SK-N-SH treated with all-trans-retinoic acid at 6 μM for 48 hours (cell line): ENCODE data around the gene LTBP1.

Experiments
- ATAC-seq: fragments of 200-7000 bp; cut with Tn5 transposase; 3 replicates; pipeline ENCODE4 v1.9.1; 2020; ENCODE audit warnings: mild to moderate bottlenecking, moderate library complexity
- ARNTL ChIP-seq: fragments of 450-650 bp; formaldehyde crosslinking; IDR thresholded peaks from 2 replicates; pipeline ENCODE4 v1.5.0; 2020; ENCODE audit warnings: low read depth, mild to moderate bottlenecking, moderate library complexity, borderline replicate concordance
- CSDC2 ChIP-seq: fragments of 250-450 bp; sonication (Bioruptor Pico); IDR thresholded peaks from 2 replicates; pipeline ENCODE4 v1.5.0; 2020; ENCODE audit warnings: mild to moderate bottlenecking, moderate library complexity
- ESRRG ChIP-seq: fragments of 250-450 bp; sonication (Bioruptor Pico); IDR thresholded peaks from 2 replicates; pipeline ENCODE4 v1.6.1; 2021; ENCODE audit warnings: mild to moderate bottlenecking
- ISL1 ChIP-seq: fragments of 250-450 bp; sonication (Bioruptor Pico); IDR thresholded peaks from 2 replicates; pipeline ENCODE4 v2.1.2; 2022; ENCODE audit warnings: mild to moderate bottlenecking, moderate library complexity
- OSR1 ChIP-seq: fragments of 250-450 bp; sonication (Bioruptor Pico); IDR thresholded peaks from 2 replicates; pipeline ENCODE4 v1.8.0; 2022; ENCODE audit warnings: moderate library complexity, mild to moderate bottlenecking, inconsistent platforms
- PPARA ChIP-seq: fragments of 250-450 bp; sonication (Bioruptor Pico); IDR thresholded peaks from 2 replicates; pipeline ENCODE4 v1.5.0; 2020; ENCODE audit warnings: mild to moderate bottlenecking, borderline replicate concordance
- RARB ChIP-seq: fragments of 250-450 bp; sonication (Bioruptor Pico); IDR thresholded peaks from 2 replicates; pipeline ENCODE4 v1.8.0; 2021; ENCODE audit warnings: mild to moderate bottlenecking, moderate library complexity
- SNAI2 ChIP-seq: fragments of 250-450 bp; sonication (Bioruptor Pico); IDR thresholded peaks from 2 replicates; pipeline ENCODE4 v1.5.0; 2020; ENCODE audit warnings: mild to moderate bottlenecking, moderate library complexity
- TCF4 ChIP-seq: fragments of 250-450 bp; sonication (Bioruptor Pico); IDR thresholded peaks from 2 replicates; pipeline ENCODE4 v1.8.0; 2021; ENCODE audit warnings: mild to moderate bottlenecking, moderate library complexity, borderline replicate concordance
- TOX ChIP-seq: fragments of 250-450 bp; sonication (Bioruptor Pico); IDR thresholded peaks from 2 replicates; pipeline ENCODE4 v1.8.0; 2021; ENCODE audit warnings: mild to moderate bottlenecking, moderate library complexity, borderline replicate concordance
- ZC3H10 ChIP-seq: fragments of 250-450 bp; sonication (Bioruptor Pico); IDR thresholded peaks from 2 replicates; pipeline ENCODE4 v1.5.1; 2021; ENCODE audit warnings: mild to moderate bottlenecking, moderate library complexity
- ZFP3 ChIP-seq: fragments of 250-450 bp; sonication (Bioruptor Pico); IDR thresholded peaks from 2 replicates; pipeline ENCODE4 v1.5.0; 2020; ENCODE audit warnings: mild to moderate bottlenecking, moderate library complexity
- ZFP30 ChIP-seq: fragments of 450-650 bp; formaldehyde crosslinking; IDR thresholded peaks from 2 replicates; pipeline ENCODE4 v1.5.0; 2022; ENCODE audit warnings: mild to moderate bottlenecking, moderate library complexity
- ZNF565 ChIP-seq: fragments of 450-650 bp; formaldehyde crosslinking; conservative IDR thresholded peaks from 2 replicates; pipeline ENCODE4 v1.5.0; 2020; ENCODE audit warnings: low read depth, mild to moderate bottlenecking, moderate library complexity
- ZNF70 ChIP-seq: fragments of 450-650 bp; formaldehyde crosslinking; IDR thresholded peaks from 2 replicates; pipeline ENCODE4 v1.5.0; 2020; ENCODE audit warnings: mild to moderate bottlenecking, moderate library complexity
- ZNF8 ChIP-seq: fragments of 450-650 bp; formaldehyde crosslinking; IDR thresholded peaks from 2 replicates; pipeline ENCODE4 v1.5.0; 2020; ENCODE audit warnings: mild to moderate bottlenecking, moderate library complexity
- TF ChIP-seq, protein P1 (sequence below): fragments of 250-450 bp; sonication (Bioruptor Pico); IDR thresholded peaks from 2 replicates; pipeline ENCODE4 v1.5.0; 2020; ENCODE audit warnings: mild to moderate bottlenecking, moderate library complexity
- TF ChIP-seq, protein P2 (sequence below): fragments of 250-450 bp; sonication (Bioruptor Pico); IDR thresholded peaks from 2 replicates; pipeline ENCODE4 v1.8.0; 2020; ENCODE audit warnings: mild to moderate bottlenecking, moderate library complexity, borderline replicate concordance
- TF ChIP-seq, protein P3 (sequence below): fragments of 250-450 bp; sonication (Bioruptor Pico); IDR thresholded peaks from 2 replicates; pipeline ENCODE4 v1.8.0; 2021; ENCODE audit warnings: low read depth, mild to moderate bottlenecking, moderate library complexity, borderline replicate concordance
- TF ChIP-seq, protein P4 (sequence below): fragments of 250-450 bp; sonication (Bioruptor Pico); IDR thresholded peaks from 2 replicates; pipeline ENCODE4 v1.5.1; 2020; ENCODE audit warnings: low read depth, mild to moderate bottlenecking, moderate library complexity
- TF ChIP-seq, protein P5 (sequence below): fragments of 250-450 bp; sonication (Bioruptor Pico); IDR thresholded peaks from 2 replicates; pipeline ENCODE4 v1.5.1; 2021; ENCODE audit warnings: mild to moderate bottlenecking, moderate library complexity

LTBP1 gene

DNA sequence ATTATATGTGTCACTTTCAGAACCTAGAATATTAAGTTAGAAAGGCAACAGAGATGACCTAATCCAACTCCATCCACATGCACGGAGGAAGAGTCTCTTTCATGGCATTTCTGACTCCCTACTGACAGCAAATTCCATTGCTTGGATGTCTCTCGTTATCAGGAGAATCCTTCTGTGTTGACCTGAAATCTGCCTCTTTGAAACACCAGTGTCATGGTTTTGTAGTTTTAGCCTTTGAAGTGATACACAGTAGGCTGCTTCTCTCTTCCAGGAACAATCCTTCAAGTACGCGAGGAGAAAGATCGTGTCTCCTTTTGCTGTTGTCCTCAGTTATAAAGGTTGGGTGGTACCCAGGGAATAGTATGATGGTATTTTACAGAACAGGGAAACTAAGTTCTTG lies 327.8 kb downstream of the LTBP1 start:
- peak; percentile 34; the same call in 1 of the 2 replicates for TF ChIP-seq CSDC2 (CRISPR knock-in tag)
- TF ChIP-seq, protein P1, sequence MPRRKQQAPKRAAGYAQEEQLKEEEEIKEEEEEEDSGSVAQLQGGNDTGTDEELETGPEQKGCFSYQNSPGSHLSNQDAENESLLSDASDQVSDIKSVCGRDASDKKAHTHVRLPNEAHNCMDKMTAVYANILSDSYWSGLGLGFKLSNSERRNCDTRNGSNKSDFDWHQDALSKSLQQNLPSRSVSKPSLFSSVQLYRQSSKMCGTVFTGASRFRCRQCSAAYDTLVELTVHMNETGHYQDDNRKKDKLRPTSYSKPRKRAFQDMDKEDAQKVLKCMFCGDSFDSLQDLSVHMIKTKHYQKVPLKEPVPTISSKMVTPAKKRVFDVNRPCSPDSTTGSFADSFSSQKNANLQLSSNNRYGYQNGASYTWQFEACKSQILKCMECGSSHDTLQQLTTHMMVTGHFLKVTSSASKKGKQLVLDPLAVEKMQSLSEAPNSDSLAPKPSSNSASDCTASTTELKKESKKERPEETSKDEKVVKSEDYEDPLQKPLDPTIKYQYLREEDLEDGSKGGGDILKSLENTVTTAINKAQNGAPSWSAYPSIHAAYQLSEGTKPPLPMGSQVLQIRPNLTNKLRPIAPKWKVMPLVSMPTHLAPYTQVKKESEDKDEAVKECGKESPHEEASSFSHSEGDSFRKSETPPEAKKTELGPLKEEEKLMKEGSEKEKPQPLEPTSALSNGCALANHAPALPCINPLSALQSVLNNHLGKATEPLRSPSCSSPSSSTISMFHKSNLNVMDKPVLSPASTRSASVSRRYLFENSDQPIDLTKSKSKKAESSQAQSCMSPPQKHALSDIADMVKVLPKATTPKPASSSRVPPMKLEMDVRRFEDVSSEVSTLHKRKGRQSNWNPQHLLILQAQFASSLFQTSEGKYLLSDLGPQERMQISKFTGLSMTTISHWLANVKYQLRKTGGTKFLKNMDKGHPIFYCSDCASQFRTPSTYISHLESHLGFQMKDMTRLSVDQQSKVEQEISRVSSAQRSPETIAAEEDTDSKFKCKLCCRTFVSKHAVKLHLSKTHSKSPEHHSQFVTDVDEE (CRISPR knock-in tag), result no peak
- TF ChIP-seq ARNTL (CRISPR knock-in tag), result no peak
- TF ChIP-seq ZFP3 (CRISPR knock-in tag), result 0 out of 2 replicates have a peak, but pooled peaks have one; percentile 33
- TF ChIP-seq TCF4 (CRISPR knock-in tag), result no peak
- no peak for ATAC-seq

DNA sequence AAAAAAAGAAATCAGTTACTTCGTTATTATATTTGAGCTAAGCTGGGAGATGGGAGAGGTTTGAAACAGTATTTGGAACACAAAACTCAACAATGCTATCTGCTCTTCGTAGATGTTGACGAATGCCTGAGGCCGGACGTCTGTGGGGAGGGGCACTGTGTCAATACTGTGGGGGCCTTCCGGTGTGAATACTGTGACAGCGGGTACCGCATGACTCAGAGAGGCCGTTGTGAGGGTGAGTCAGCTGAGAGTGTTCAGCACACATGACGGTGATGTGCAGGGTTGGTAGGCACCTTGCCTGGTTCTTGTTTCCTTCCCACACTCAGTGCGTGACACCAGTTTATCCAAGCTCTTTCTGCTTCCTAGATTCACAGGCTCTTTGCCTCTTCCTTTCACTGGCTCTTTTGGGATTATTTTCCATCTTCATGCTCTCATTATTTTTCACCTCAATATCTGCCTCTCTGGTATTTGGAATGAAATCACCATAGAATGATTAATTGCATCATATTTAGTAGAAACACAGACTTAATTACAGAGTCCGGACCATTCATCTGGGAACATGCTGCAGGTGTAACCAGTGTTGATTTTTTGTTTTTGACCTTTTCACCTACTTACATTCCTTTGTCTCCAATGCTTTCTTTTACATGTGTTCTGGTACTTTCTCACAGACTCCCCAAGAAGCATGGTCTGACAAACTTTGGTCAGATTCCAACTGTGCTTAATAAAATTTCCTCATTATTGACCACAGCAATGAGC lies 329.1 kb downstream of the LTBP1 start:
- peak; percentile 93 for ATAC-seq
- TF ChIP-seq ARNTL (CRISPR knock-in tag) (no peak), RARB (CRISPR knock-in tag) (peak; percentile 69; the same call in 1 of the 2 replicates), ZC3H10 (CRISPR knock-in tag) (peak; percentile 69; the same call in 1 of the 2 replicates), CSDC2 (CRISPR knock-in tag) (peak; percentile 59; the same call in 1 of the 2 replicates), TOX (CRISPR knock-in tag) (peak; percentile 91; the same call in 1 of the 2 replicates)
- TF ChIP-seq, protein P2, sequence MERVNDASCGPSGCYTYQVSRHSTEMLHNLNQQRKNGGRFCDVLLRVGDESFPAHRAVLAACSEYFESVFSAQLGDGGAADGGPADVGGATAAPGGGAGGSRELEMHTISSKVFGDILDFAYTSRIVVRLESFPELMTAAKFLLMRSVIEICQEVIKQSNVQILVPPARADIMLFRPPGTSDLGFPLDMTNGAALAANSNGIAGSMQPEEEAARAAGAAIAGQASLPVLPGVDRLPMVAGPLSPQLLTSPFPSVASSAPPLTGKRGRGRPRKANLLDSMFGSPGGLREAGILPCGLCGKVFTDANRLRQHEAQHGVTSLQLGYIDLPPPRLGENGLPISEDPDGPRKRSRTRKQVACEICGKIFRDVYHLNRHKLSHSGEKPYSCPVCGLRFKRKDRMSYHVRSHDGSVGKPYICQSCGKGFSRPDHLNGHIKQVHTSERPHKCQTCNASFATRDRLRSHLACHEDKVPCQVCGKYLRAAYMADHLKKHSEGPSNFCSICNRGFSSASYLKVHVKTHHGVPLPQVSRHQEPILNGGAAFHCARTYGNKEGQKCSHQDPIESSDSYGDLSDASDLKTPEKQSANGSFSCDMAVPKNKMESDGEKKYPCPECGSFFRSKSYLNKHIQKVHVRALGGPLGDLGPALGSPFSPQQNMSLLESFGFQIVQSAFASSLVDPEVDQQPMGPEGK (CRISPR knock-in tag), result peak; percentile 99

DNA sequence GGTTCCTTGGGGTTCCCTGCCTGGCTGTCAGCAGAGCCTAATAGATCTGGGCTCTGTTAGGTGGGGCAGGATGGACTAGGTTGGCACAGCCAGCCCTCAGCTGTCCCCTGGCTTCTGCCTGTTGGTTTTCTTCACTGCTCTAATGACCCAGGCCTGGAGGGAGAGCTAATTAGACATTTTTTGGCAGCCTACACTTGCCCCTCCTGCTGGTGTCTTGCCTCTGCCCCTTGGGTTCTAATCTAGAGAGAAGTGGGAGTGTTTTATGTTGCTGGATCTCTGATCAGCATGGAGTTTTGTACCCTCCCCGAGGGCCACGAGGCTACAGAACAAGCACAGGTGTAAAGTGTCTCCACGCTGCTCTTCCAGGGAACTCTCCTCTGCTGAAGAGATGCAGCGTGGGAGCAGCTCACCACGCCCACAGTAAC lies 330.3 kb downstream of the LTBP1 start:
- TF ChIP-seq CSDC2 (CRISPR knock-in tag) (no peak), SNAI2 (CRISPR knock-in tag) (no peak), ESRRG (no peak), OSR1 (CRISPR knock-in tag) (no peak), ZFP30 (CRISPR knock-in tag) (no peak), ISL1 (CRISPR knock-in tag) (no peak), ZNF565 (no peak), ZFP3 (CRISPR knock-in tag) (no peak), ZC3H10 (CRISPR knock-in tag) (no peak), PPARA (CRISPR knock-in tag) (no peak), TCF4 (CRISPR knock-in tag) (no peak), ARNTL (CRISPR knock-in tag) (no peak), ZNF70 (CRISPR knock-in tag) (no peak), ZNF8 (CRISPR knock-in tag) (no peak)
- TF ChIP-seq, protein P3, sequence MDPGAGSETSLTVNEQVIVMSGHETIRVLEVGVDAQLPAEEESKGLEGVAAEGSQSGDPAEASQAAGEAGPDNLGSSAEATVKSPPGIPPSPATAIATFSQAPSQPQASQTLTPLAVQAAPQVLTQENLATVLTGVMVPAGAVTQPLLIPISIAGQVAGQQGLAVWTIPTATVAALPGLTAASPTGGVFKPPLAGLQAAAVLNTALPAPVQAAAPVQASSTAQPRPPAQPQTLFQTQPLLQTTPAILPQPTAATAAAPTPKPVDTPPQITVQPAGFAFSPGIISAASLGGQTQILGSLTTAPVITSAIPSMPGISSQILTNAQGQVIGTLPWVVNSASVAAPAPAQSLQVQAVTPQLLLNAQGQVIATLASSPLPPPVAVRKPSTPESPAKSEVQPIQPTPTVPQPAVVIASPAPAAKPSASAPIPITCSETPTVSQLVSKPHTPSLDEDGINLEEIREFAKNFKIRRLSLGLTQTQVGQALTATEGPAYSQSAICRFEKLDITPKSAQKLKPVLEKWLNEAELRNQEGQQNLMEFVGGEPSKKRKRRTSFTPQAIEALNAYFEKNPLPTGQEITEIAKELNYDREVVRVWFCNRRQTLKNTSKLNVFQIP (CRISPR knock-in tag), result no peak
- TF ChIP-seq, protein P2 (CRISPR knock-in tag), result no peak
- TF ChIP-seq, protein P4, sequence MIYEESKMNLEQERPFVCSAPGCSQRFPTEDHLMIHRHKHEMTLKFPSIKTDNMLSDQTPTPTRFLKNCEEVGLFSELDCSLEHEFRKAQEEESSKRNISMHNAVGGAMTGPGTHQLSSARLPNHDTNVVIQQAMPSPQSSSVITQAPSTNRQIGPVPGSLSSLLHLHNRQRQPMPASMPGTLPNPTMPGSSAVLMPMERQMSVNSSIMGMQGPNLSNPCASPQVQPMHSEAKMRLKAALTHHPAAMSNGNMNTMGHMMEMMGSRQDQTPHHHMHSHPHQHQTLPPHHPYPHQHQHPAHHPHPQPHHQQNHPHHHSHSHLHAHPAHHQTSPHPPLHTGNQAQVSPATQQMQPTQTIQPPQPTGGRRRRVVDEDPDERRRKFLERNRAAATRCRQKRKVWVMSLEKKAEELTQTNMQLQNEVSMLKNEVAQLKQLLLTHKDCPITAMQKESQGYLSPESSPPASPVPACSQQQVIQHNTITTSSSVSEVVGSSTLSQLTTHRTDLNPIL (CRISPR knock-in tag), result no peak
- TF ChIP-seq, protein P5, sequence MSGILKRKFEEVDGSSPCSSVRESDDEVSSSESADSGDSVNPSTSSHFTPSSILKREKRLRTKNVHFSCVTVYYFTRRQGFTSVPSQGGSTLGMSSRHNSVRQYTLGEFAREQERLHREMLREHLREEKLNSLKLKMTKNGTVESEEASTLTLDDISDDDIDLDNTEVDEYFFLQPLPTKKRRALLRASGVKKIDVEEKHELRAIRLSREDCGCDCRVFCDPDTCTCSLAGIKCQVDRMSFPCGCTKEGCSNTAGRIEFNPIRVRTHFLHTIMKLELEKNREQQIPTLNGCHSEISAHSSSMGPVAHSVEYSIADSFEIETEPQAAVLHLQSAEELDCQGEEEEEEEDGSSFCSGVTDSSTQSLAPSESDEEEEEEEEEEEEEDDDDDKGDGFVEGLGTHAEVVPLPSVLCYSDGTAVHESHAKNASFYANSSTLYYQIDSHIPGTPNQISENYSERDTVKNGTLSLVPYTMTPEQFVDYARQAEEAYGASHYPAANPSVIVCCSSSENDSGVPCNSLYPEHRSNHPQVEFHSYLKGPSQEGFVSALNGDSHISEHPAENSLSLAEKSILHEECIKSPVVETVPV (CRISPR knock-in tag), result no peak

More for the DNA sequence above, 330.3 kb downstream of the LTBP1 start:
- no peak for ATAC-seq
